ENCODE measurements around the gene NPAS4. TPM values are rescaled to one million over a fixed set of nuclear protein-coding genes. Genes with fewer than 3 reads are reported as not detected.

Gene NPAS4
- total RNA-seq, 120 experiments from 2014 or later: 0.13 to 188 (median 0.67) TPM; not detected in 43

Other genes with a start within 250 kb of the NPAS4 start
- gene KLC2, start 163.3 kb upstream of the NPAS4 start, total RNA-seq: 100 to 1,000 TPM in 117 of 120 experiments, 10 to 100 TPM in 3; 82.4 to 228 (median 167) TPM
- gene RAB1B, start 152.4 kb upstream of the NPAS4 start, total RNA-seq: 100 to 1,000 TPM in 115 of 120 experiments, 10 to 100 TPM in 5; 94.3 to 135 (median 115) TPM
- 100 to 1,000 TPM in 2 of 120 experiments, 10 to 100 TPM in 118; 27.7 to 125 (median 64.9) TPM for gene CNIH2, start 142.9 kb upstream of the NPAS4 start, total RNA-seq
- gene YIF1A, start 131.9 kb upstream of the NPAS4 start, total RNA-seq: 10 to 100 TPM; 15.9 to 71.3 (median 33.4) TPM
- gene TMEM151A, start 129.1 kb upstream of the NPAS4 start, total RNA-seq: 100 to 1,000 TPM in 2 of 120 experiments, 10 to 100 TPM in 118; 29.6 to 145 (median 58.1) TPM
- gene CD248, start 104.0 kb upstream of the NPAS4 start, total RNA-seq: 1 to 10 TPM in 105 of 120 experiments, under 1 TPM in 15; 0.45 to 6.5 (median 1.9) TPM
- gene RIN1, start 84.6 kb upstream of the NPAS4 start, total RNA-seq: 10 to 100 TPM in 107 of 120 experiments, 1 to 10 TPM in 13; 4.0 to 30.0 (median 14.9) TPM
- gene BRMS1, start 75.9 kb upstream of the NPAS4 start, total RNA-seq: 10 to 100 TPM; 10.3 to 25.1 (median 16.2) TPM
- 100 to 1,000 TPM; 105 to 293 (median 220) TPM for gene B4GAT1, start 73.4 kb upstream of the NPAS4 start, total RNA-seq
- 10 to 100 TPM in 35 of 120 experiments, 1 to 10 TPM in 85; 5.3 to 16.6 (median 9.0) TPM for gene SLC29A2, start 49.3 kb upstream of the NPAS4 start, total RNA-seq
- gene MRPL11, start 17.8 kb downstream of the NPAS4 start, total RNA-seq: 10 to 100 TPM; 10.0 to 26.4 (median 18.3) TPM
- 10 to 100 TPM; 33.1 to 92.5 (median 61.0) TPM for gene PELI3, start 45.9 kb downstream of the NPAS4 start, total RNA-seq
- 10 to 100 TPM; 12.1 to 40.9 (median 22.3) TPM for gene DPP3, start 59.4 kb downstream of the NPAS4 start, total RNA-seq
- 100 to 1,000 TPM in 39 of 120 experiments, 10 to 100 TPM in 81; 53.4 to 137 (median 93.2) TPM for gene BBS1, start 89.6 kb downstream of the NPAS4 start, total RNA-seq
- gene ZDHHC24, start 125.0 kb downstream of the NPAS4 start, total RNA-seq: 10 to 100 TPM in 118 of 120 experiments, 1 to 10 TPM in 2; 9.6 to 20.9 (median 14.9) TPM
- gene ACTN3, start 125.9 kb downstream of the NPAS4 start, total RNA-seq: 1 to 10 TPM in 1 of 120 experiments, under 1 TPM in 29, not detected in 90; 0.13 to 1.1 (median 0.26) TPM
- 100 to 1,000 TPM; 112 to 186 (median 141) TPM for gene CTSF, start 147.6 kb downstream of the NPAS4 start, total RNA-seq
- gene CCDC87, start 172.0 kb downstream of the NPAS4 start, total RNA-seq: 1 to 10 TPM in 85 of 120 experiments, under 1 TPM in 35; 0.26 to 2.4 (median 1.2) TPM
- 10 to 100 TPM; 27.0 to 66.5 (median 43.1) TPM for gene CCS, start 172.2 kb downstream of the NPAS4 start, total RNA-seq
- 100 to 1,000 TPM in 61 of 120 experiments, 10 to 100 TPM in 59; 62.9 to 242 (median 100) TPM for gene RBM14, start 195.6 kb downstream of the NPAS4 start, total RNA-seq
- gene RBM4, start 217.7 kb downstream of the NPAS4 start, total RNA-seq: 100 to 1,000 TPM in 73 of 120 experiments, 10 to 100 TPM in 47; 72.2 to 164 (median 105) TPM

Data from dorsolateral prefrontal cortex (tissue), 118 donors.